HG03558 (cell line): Measurements from ENCODE around the gene MRFAP1.

Experiments used
- ATAC-seq: cut with Tn5 transposase; IDR thresholded peaks from one replicate; pipeline ENCODE4 v1.9.1; 2021; ENCODE audit warnings: moderate number of reproducible peaks; ENCODE audit not compliant: unreplicated experiment; ENCODE audit errors: extremely low read depth

MRFAP1 gene

GRCh38 chr4:6688879-6689505 lies 48.5 kb downstream of the MRFAP1 start:
- no peak for ATAC-seq

- ATAC-seq = no peak
Observed at GRCh38 chr4:6689506-6689960, 49.0 kb downstream of the MRFAP1 start.
